ENCODE measurements around the gene PAN2. TPM values are rescaled to one million over a fixed set of nuclear protein-coding genes. Genes with fewer than 3 reads are reported as not detected.

PAN2 gene
- total RNA-seq, 4 donors from 2014 or later = 24.2 to 60.1 (median 28.9) TPM

- H3K4me3 ChIP-seq (ENCODE audit: low read depth, poor library complexity, severe bottlenecking) = peak overlapping the region; percentile 67
- 0 to 1% methylated on average over 10 of the region's 10 CpGs for WGBS, 2 donors
- intact Hi-C loops (cut with DNase I; ENCODE audit: low total_unique reads) = no loop called here
- peak in 1 of 2 donors; percentile 24 for DNase-seq (ENCODE audit: low spot score in 2 of 2)
- TF ChIP-seq CTCF (IDR thresholded peaks at IDR 0.05) = no peak
- TF ChIP-seq POLR2A (IDR thresholded peaks at IDR 0.05) = no peak
Measured at GRCh38 chr12:56299308-56299852, 34.4 kb downstream of the PAN2 start.

GRCh38 chr12:56298828-56299227, 35.0 kb downstream of the PAN2 start:
- TF ChIP-seq CTCF (IDR thresholded peaks at IDR 0.05) (no peak), POLR2A (IDR thresholded peaks at IDR 0.05) (no peak)
- intact Hi-C loops (cut with DNase I; ENCODE audit: low total_unique reads) = no loop called here
- no peak overlapping the region for H3K4me3 ChIP-seq (ENCODE audit: low read depth, poor library complexity, severe bottlenecking)
- DNase-seq (ENCODE audit: low spot score in 2 of 2) = no peak
- WGBS, 2 donors = 82 to 84% methylated on average over 5 of the region's 5 CpGs

GRCh38 chr12:56297400-56297799, 36.4 kb downstream of the PAN2 start:
- intact Hi-C loops (cut with DNase I; ENCODE audit: low total_unique reads) = no loop called here
- TF ChIP-seq CTCF (IDR thresholded peaks at IDR 0.05) = no peak
- TF ChIP-seq POLR2A (IDR thresholded peaks at IDR 0.05) = no peak
- DNase-seq (ENCODE audit: low spot score in 2 of 2) = no peak
- WGBS, 2 donors = 89 to 90% methylated on average over 8 of the region's 8 CpGs
- no peak overlapping the region for H3K4me3 ChIP-seq (ENCODE audit: low read depth, poor library complexity, severe bottlenecking)

GRCh38 chr12:56296295-56296694, 37.5 kb downstream of the PAN2 start:
- DNase-seq (ENCODE audit: low spot score in 2 of 2) = no peak
- H3K4me3 ChIP-seq (ENCODE audit: low read depth, poor library complexity, severe bottlenecking) = no peak overlapping the region
- TF ChIP-seq POLR2A (IDR thresholded peaks at IDR 0.05) (no peak), CTCF (IDR thresholded peaks at IDR 0.05) (no peak)
- WGBS, 2 donors = 79% methylated on average over 5 of the region's 5 CpGs
- intact Hi-C loops (cut with DNase I; ENCODE audit: low total_unique reads) = no loop called here

GRCh38 chr12:56293795-56294194, 40.0 kb downstream of the PAN2 start:
- DNase-seq (ENCODE audit: low spot score in 2 of 2) = no peak
- intact Hi-C loops (cut with DNase I; ENCODE audit: low total_unique reads) = no loop called here
- no peak overlapping the region for H3K4me3 ChIP-seq (ENCODE audit: low read depth, poor library complexity, severe bottlenecking)
- TF ChIP-seq POLR2A (IDR thresholded peaks at IDR 0.05) (no peak), CTCF (IDR thresholded peaks at IDR 0.05) (no peak)
- 80 to 87% methylated on average over 5 of the region's 5 CpGs for WGBS, 2 donors

Measured in lower leg skin (tissue), 4 donors.